Spleen (tissue), 11 donors: ENCODE measurements around the gene FLNB. TPM values are rescaled to one million over a fixed set of nuclear protein-coding genes. Genes with fewer than 3 reads are reported as not detected.
A peak's percentile ranks its signal among the peaks of the same experiment; 100 is the strongest.

ENCODE experiments used
- DNase-seq: peaks from one replicate; pipeline ENCODE4 v3.0.0-alpha.2; 2020
- H3K27ac ChIP-seq, 8 donors: fragments of 200-600 bp; sonication (generic) in 7 of 8; 1 replicate in 4 of 8; 2 replicates in 4 of 8; pipeline versions ENCODE4 v1.5.0 to v1.8.0; 2016 to 2021; ENCODE audit warnings: inconsistent platforms in 4 of 8, mild to moderate bottlenecking in 4 of 8, moderate library complexity in 1 of 8
- H3K27me3 ChIP-seq, 7 donors: fragments of 200-600 bp; sonication (generic) in 6 of 7; replicated peaks in 1 of 7; 1 replicate in 4 of 7; 2 replicates in 3 of 7; pipeline versions ENCODE4 v1.5.0 to v1.8.0; 2016 to 2021; ENCODE audit warnings: inconsistent platforms in 3 of 7, mild to moderate bottlenecking in 1 of 7
- H3K36me3 ChIP-seq, 6 donors: fragments of 200-600 bp; sonication (generic) in 5 of 6; 1 replicate in 4 of 6; 2 replicates in 2 of 6; pipeline versions ENCODE4 v1.5.0 to v1.8.0; 2016 to 2021; ENCODE audit warnings: inconsistent platforms in 2 of 6
- H3K4me1 ChIP-seq, 6 donors: fragments of 200-600 bp; sonication (generic) in 5 of 6; 1 replicate in 3 of 6; 2 replicates in 3 of 6; pipeline versions ENCODE4 v1.5.0 to v1.8.0; 2016 to 2021; ENCODE audit warnings: inconsistent platforms in 3 of 6
- H3K4me3 ChIP-seq, 8 donors: fragments of 200-600 bp; sonication (generic) in 7 of 8; 1 replicate in 4 of 8; 2 replicates in 4 of 8; pipeline versions ENCODE4 v1.5.0 to v1.8.0; 2016 to 2021; ENCODE audit warnings: inconsistent platforms in 4 of 8, mild to moderate bottlenecking in 4 of 8, moderate library complexity in 2 of 8
- H3K9me3 ChIP-seq, 8 donors: fragments of 200-600 bp; sonication (generic) in 7 of 8; 1 replicate in 4 of 8; 2 replicates in 4 of 8; pipeline versions ENCODE4 v1.5.0 to v1.8.0; 2016 to 2021; ENCODE audit warnings: inconsistent platforms in 4 of 8
- CTCF ChIP-seq, 11 experiments: fragments of 200-600 bp in 7 of 11; fragments of 450-650 bp in 4 of 11; sonication (generic) in 4 of 11; IDR thresholded peaks in 8 of 11; conservative IDR thresholded peaks in 3 of 11; 1 replicate in 7 of 11; 2 replicates in 4 of 11; pipeline versions ENCODE4 v1.4.0 to v1.8.0; 2016 to 2021; ENCODE audit warnings: antibody characterized with exemption in 11 of 11, inconsistent platforms in 4 of 11, mild to moderate bottlenecking in 1 of 11
- POLR2A ChIP-seq, 3 donors: fragments of 450-650 bp; IDR thresholded peaks; one replicate each; pipeline ENCODE4 v1.5.1; 2017; ENCODE audit warnings: antibody characterized with exemption in 3 of 3, mild to moderate bottlenecking in 1 of 3
- POLR2AphosphoS5 ChIP-seq, 3 donors: sonication (generic); formaldehyde crosslinking; IDR thresholded peaks; one replicate each; pipeline ENCODE4 v1.5.1; 2017; ENCODE audit warnings: antibody characterized with exemption in 3 of 3
- WGBS, 5 donors: extraction: QIAGEN DNeasy Blood & Tissue Kit in 3 of 5; methylation state at CpG; one replicate each; pipeline versions ENCODE4 v1.1.5 to v1.1.7; 2013 to 2018; 5-methylcytosine and 5-hydroxymethylcytosine counted together
- intact Hi-C: fragments of 100-400 bp; cut with DNase I; formaldehyde crosslinking; loops from one replicate; pipeline ENCODE4 v1.15.0; 2023; ENCODE audit warnings: low total_unique reads
- polyA plus RNA-seq, 3 donors: library from polyadenylated mRNA; stranded (reverse); fragments of 200-250 nt; gene quantifications; one replicate each; pipeline ENCODE4 v1.2.1, GENCODE V29; 2013
- total RNA-seq, 7 donors: library from RNA; depleted of rRNA in 3 of 7; stranded (reverse); fragments of >200 nt in 3 of 7; fragmentation: NEBNext Ultra II Directional in 4 of 7; extraction: Animal tissue kit (Norgen Biotek cat#: 25700) in 4 of 7; gene quantifications; one replicate each; pipeline versions ENCODE4 v1.1.0 to v1.2.1, GENCODE V29; 2016 to 2021
- donor health status: healthy with polysubstance abuse.
- donor health status: DM: no; HTN: no; CAD: no; lungs with moderate emphysema.
- donor health status: DM: no; HTN: no; CAD: no.
- donor health status: Bipolar disorder and iron deficiency.
- donor health status: healthy.
- donor health status: DM: no; HTN: no; CAD: no.
- donor health status: DM: yes; HTN: yes; CAD: no.

The FLNB gene
- total and polyA plus RNA-seq, 10 donors: 38.9 to 163 (median 96.7) TPM

DNA sequence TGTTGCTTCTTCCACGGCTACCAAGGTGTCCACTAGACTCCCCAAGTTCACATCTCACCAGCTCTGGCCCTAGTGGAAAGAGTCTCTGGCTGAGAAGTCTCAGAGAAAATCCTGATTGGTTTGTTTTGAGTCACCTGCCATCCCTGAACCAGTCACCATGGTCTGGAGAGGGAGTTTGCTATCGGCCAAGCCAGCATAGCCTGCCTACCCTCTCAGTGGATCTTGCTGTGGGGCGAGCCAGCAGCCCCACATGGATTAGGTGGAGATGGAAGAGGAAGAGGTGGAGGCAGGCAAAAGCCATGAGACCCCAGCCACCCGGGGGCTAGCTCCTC, 48.1 kb upstream of the FLNB start:
- intact Hi-C loops: no loop called here
- Histone ChIP-seq H3K27me3 (no peaks in the 10 kb centered on the region), H3K4me3 (peak overlapping the region in 1 of 8 donors; percentile 41), H3K4me1 (peaks cover 14 to 38% (median 22%) of the 10 kb centered on the region in 6 donors), H3K27ac (peak overlapping the region in 6 of 8 donors; percentile 62 to 80 (median 74)), H3K9me3 (no peaks in the 10 kb centered on the region), H3K36me3 (no peaks in the 10 kb centered on the region)
- TF ChIP-seq CTCF (IDR thresholded peaks at IDR 0.05 in 8 of 11, conservative IDR thresholded peaks at IDR 0.05 in 3 of 11) (no peak), POLR2AphosphoS5 (IDR thresholded peaks at IDR 0.05) (no peak), POLR2A (IDR thresholded peaks at IDR 0.05) (no peak)
- no peak for DNase-seq
- WGBS, 5 donors: 72 to 79% (median 77%) methylated on average over 4 of the region's 4 CpGs

DNA sequence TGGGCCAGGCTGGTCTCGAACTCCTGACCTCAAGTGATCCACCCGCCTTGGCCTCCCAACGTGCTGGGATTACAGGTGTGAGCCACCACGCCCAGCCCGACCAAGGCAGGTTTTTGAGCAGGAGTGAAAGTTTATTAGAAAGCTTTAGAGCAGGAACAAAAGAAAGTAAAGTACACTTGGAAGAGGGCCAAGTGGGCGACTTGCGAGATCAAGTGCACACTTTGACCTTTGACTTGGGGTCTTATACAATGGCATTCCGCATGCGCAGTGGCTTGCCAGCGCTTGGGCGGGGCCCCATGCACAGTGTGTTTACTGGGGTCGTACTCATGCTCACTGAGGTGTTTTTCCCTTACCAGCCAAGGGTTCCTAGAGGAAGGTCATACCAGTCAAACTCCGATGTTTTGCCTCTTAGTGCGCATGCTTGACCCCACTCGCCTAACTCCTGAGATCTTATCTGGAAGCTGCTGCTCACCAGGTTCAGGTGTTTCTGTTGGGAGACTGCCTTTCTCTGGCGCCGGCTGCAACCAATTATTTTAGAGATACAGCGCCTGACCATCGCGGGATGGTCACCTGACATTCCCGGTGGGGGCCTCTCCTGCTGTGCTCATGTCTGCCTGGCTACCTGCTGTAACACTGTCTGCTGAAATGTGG, 46.9 kb upstream of the FLNB start:
- TF ChIP-seq POLR2A (IDR thresholded peaks at IDR 0.05): no peak
- no peak for TF ChIP-seq POLR2AphosphoS5 (IDR thresholded peaks at IDR 0.05)
- TF ChIP-seq CTCF (IDR thresholded peaks at IDR 0.05 in 8 of 11, conservative IDR thresholded peaks at IDR 0.05 in 3 of 11): no peak
- Histone ChIP-seq H3K36me3 (no peaks in the 10 kb centered on the region), H3K27ac (no peak overlapping the region), H3K4me3 (no peak overlapping the region), H3K4me1 (peaks cover 14 to 36% (median 22%) of the 10 kb centered on the region in 6 donors), H3K9me3 (no peaks in the 10 kb centered on the region), H3K27me3 (no peaks in the 10 kb centered on the region)
- DNase-seq: no peak
- intact Hi-C loops: no loop called here
- 84 to 87% (median 87%) methylated on average over 21 of the region's 21 CpGs for whole genome bisulfite sequencing, 5 donors

DNA sequence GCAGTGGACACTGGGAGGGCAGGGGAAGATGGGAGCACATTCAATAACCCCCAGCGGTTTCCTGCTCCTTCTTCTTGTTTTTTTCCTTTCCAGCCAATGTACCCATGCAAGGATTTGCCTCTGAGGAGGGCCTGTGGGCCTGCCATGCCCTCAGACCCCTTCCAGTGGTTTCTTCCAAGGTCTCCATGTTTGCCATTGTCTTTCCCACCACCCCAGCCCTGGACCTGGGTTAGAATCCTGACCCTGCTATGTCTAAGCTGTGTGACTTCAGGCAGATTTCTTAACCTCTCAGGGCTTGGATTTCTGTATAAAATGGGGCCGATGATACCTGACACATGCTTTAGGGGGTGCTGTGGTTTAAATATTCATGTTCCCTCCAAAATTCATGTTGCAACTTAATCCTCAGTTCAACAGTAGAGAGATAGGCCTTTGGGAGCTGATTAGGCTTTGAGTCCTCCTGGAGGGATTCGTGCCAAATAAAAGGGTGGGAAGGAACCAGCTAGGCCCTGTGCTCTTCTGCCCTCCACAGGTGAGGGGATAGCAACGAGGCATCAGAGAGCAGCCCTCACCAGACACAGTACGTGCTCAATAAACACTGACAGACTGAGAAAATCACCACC, 46.3 kb upstream of the FLNB start:
- H3K27ac ChIP-seq: no peak overlapping the region
- H3K4me1 ChIP-seq: peaks cover 14 to 30% (median 22%) of the 10 kb centered on the region in 6 donors
- no peak overlapping the region for H3K4me3 ChIP-seq
- intact Hi-C loops: no loop called here
- H3K9me3 ChIP-seq: no peaks in the 10 kb centered on the region
- no peaks in the 10 kb centered on the region for H3K27me3 ChIP-seq
- no peaks in the 10 kb centered on the region for H3K36me3 ChIP-seq
- no peak for DNase-seq
- TF ChIP-seq CTCF (IDR thresholded peaks at IDR 0.05 in 8 of 11, conservative IDR thresholded peaks at IDR 0.05 in 3 of 11): peak in 4 of 11 experiments; percentile 5 to 31 (median 18)
- TF ChIP-seq POLR2AphosphoS5 (IDR thresholded peaks at IDR 0.05): no peak
- no peak for TF ChIP-seq POLR2A (IDR thresholded peaks at IDR 0.05)
- 83 to 93% (median 86%) methylated on average over 5 of the region's 5 CpGs for WGBS, 5 donors

DNA sequence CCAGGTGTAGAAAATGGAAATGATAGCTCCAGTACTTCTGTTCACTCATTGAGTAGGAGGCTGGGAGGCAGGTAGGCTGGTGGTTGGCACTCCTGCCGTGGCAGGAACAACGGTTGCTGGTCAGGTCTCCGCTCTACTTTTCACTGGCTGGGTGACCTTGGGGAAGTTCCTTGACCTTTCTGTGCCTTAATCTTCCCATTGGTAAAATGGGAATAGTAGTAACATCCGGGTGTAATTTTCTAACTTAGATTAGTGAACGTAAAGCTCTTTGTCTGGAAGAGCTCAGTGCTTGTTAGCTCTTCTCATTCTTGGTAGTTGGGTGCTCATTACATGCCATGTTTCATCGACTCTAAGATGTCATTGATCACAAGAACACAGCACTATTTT, 45.8 kb upstream of the FLNB start:
- DNase-seq: no peak
- intact Hi-C loops: no loop called here

More for the DNA sequence above, 45.8 kb upstream of the FLNB start:
- Histone ChIP-seq H3K9me3 (no peaks in the 10 kb centered on the region), H3K4me1 (peaks cover 14 to 27% (median 22%) of the 10 kb centered on the region in 6 donors), H3K4me3 (no peak overlapping the region), H3K27me3 (no peaks in the 10 kb centered on the region), H3K36me3 (no peaks in the 10 kb centered on the region), H3K27ac (no peak overlapping the region)
- no peak for TF ChIP-seq CTCF (IDR thresholded peaks at IDR 0.05 in 8 of 11, conservative IDR thresholded peaks at IDR 0.05 in 3 of 11)
- TF ChIP-seq POLR2AphosphoS5 (IDR thresholded peaks at IDR 0.05): no peak
- TF ChIP-seq POLR2A (IDR thresholded peaks at IDR 0.05): no peak
- WGBS, 5 donors: 83 to 96% (median 90%) methylated on average over 6 of the region's 6 CpGs
